ENCODE measurements around the gene PLBD2.

The PLBD2 gene

DNA sequence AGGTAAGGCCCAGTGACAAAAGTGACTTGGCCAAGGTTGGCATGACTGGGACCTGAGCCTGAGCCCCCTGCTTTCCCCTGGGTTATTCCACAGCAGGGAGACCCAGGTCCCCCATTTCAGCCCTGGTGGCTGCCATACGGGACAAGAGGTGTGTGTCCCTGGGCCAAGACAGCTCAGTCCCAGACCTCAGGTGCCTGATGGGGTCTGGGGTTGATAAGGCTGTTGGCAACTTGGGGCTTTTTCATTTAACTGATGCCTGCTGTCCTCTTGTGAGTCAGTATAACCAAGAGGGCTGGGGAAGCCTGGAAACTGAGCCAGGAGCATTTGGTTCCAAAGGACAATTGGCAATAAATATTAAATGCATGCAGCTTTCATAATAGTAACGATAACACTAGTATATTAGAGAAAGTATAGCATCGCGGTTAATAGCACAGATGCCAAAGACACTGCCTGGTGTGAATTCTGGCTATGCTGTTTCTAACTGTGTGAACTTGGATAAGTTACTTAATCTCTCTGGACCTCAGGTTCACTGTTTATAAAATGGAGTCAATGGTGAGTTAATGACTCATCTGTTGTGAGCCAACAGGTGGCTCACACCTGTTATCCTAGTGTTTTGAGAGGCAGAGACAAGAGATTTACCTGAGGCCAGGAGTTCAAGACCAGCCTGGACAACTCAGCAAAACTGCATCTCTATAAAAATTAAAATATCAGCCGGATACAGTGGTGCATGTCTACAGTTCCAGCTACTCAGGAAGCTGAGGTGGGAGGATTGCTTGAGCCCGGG lies 64.7 kb downstream of the PLBD2 start:
- Mint-ChIP-seq H3K36me3 (ENCODE audit: low read depth) (peaks cover 2% of the 10 kb centered on the region), H3K9me3 (no peaks in the 10 kb centered on the region), H3K27ac (no peak overlapping the region), H3K27me3 (ENCODE audit: low read depth) (no peaks in the 10 kb centered on the region), H3K4me1 (ENCODE audit: low read depth) (peaks cover 11% of the 10 kb centered on the region), H3K4me3 (no peak overlapping the region)

DNA sequence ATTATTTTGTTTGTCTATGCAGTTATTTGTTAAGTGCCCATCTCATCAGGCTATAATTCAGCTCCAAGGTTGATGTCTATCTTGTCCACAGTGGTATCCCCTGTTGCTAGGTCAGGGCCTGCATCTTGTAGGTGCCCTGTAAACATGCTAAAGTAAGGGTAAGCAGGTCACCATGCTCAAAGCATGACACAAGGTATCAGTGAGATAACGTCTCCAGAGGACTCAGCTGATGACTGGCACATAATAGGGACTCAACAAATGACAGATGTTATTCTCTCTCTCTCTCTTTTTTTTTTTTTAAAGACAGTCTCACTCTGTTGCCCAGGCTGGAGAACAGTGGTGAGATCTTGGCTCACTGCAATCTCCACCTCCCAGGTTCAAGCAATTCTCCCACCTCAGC lies 66.1 kb downstream of the PLBD2 start:
- peaks cover 11% of the 10 kb centered on the region for H3K4me1 Mint-ChIP-seq (ENCODE audit: low read depth)
- H3K4me3 Mint-ChIP-seq, result no peak overlapping the region
- H3K9me3 Mint-ChIP-seq, result no peaks in the 10 kb centered on the region
- H3K27me3 Mint-ChIP-seq (ENCODE audit: low read depth), result no peaks in the 10 kb centered on the region
- no peak overlapping the region for H3K27ac Mint-ChIP-seq
- H3K36me3 Mint-ChIP-seq (ENCODE audit: low read depth), result peaks cover 2% of the 10 kb centered on the region

DNA sequence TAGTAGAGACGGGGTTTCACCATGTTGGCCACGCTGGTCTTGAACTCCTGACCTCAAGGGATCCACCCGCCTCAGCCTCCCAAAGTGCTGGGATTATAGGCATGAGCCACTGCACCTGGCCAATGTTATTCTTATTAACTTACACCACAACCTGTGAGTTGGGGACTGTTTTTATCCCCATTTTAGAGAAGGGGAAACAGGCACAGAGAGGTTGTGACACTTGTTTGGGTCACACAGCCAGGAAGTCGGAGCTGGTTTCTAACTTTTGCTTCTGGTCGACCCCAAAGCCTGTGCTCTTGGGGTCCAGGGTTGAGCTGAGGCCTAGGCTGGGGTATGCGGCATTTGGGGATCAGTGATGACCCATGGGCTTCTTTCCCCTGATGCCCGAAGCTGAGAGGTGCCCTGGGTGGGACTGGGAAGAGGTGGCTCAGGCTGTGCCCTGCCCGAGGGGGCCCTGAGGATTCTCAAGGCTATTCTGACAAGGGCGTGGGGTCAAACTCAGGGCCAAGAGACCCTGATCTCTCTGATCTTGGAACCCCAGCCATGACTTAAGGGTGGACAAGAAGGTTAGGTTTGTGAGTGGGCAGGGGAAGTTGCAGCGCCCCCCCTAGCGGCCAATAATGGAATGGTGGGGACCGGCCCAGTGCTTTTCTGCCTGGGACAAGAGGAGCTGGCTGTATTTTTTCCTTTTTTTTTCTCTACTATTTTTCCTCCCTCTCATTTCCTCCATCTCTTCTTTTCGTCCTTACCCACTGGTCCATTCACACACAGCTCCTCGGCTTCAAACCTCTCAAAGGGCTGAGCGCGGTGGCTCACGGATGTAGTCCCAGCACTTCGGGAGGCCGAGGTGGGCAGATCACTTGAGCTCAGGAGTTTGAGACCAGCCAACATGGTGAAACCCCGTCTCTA lies 66.8 kb downstream of the PLBD2 start:
- H3K27me3 Mint-ChIP-seq (ENCODE audit: low read depth), result no peaks in the 10 kb centered on the region
- no peak overlapping the region for H3K4me3 Mint-ChIP-seq
- peaks cover 11% of the 10 kb centered on the region for H3K4me1 Mint-ChIP-seq (ENCODE audit: low read depth)
- H3K36me3 Mint-ChIP-seq (ENCODE audit: low read depth), result peaks cover 2% of the 10 kb centered on the region
- H3K27ac Mint-ChIP-seq, result no peak overlapping the region
- no peaks in the 10 kb centered on the region for H3K9me3 Mint-ChIP-seq

DNA sequence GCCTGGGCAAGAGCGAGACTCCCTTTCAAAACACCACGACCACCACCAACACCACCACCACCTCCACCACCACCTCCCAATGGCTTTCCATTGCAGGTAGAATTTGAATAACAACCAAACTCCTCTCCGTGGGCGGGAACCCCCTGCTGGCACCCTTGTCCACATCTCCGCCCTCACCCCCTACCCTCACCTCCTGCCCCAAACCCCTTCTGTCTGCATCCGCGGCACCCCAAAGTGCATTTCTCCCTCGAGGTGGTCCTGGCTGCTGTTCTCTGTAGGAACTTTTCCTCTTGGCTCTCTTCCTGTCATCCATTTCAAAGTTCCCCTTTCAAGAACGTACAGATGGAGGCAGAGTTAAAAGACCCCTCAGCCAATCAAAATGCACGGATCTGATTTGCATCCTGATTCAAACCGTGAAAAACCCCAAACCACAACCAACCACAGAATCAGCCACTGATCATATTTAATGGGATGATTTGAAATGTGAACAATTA lies 67.6 kb downstream of the PLBD2 start:
- Mint-ChIP-seq H3K4me1 (ENCODE audit: low read depth) (peaks cover 11% of the 10 kb centered on the region), H3K36me3 (ENCODE audit: low read depth) (peaks cover 2% of the 10 kb centered on the region), H3K27me3 (ENCODE audit: low read depth) (no peaks in the 10 kb centered on the region), H3K4me3 (no peak overlapping the region), H3K27ac (no peak overlapping the region), H3K9me3 (no peaks in the 10 kb centered on the region)

DNA sequence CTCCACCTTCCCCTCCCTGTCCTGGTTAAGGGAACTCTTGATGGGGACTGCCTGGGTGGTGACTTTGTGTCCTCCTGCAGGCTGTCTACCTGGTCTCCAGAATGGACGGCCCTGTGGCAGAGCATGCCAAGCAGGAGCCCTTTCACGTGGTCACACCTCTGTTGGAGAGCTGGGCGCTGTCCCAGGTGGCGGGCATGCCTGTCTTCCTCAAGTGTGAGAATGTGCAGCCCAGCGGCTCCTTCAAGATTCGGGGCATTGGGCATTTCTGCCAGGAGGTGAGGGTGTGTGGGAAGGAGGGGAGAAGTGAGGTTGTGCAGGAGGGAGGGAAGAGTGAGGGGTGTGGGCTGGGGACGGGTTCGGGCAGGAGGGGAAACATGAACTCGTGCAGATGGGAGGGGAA lies 69.5 kb downstream of the PLBD2 start:
- H3K27me3 Mint-ChIP-seq (ENCODE audit: low read depth), result no peaks in the 10 kb centered on the region
- no peaks in the 10 kb centered on the region for H3K36me3 Mint-ChIP-seq (ENCODE audit: low read depth)
- no peak overlapping the region for H3K4me3 Mint-ChIP-seq
- no peak overlapping the region for H3K27ac Mint-ChIP-seq
- peaks cover 4% of the 10 kb centered on the region for H3K4me1 Mint-ChIP-seq (ENCODE audit: low read depth)
- no peaks in the 10 kb centered on the region for H3K9me3 Mint-ChIP-seq

DNA sequence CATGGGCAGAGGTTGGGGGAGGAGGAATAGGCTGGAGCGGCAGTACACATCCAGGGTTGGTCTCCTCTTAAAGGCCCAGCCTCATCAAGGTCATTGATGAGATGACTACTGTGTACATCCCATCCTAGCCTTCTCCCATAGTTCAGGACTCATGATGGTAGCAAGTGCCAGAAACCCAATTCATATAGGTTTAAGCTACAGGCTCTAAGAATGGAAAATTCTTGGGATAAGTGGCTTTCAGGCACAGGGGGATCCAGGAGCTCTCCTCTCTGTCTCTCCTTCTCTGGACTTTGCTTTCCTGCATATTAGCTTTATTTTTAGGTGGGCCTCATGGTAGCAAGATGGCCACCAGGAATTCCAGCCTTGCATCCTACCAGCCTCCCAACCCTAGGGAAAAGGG lies 70.1 kb downstream of the PLBD2 start:
- Mint-ChIP-seq H3K9me3 (no peaks in the 10 kb centered on the region), H3K27ac (no peak overlapping the region), H3K36me3 (ENCODE audit: low read depth) (no peaks in the 10 kb centered on the region), H3K27me3 (ENCODE audit: low read depth) (no peaks in the 10 kb centered on the region), H3K4me3 (no peak overlapping the region), H3K4me1 (ENCODE audit: low read depth) (peaks cover 2% of the 10 kb centered on the region)

DNA sequence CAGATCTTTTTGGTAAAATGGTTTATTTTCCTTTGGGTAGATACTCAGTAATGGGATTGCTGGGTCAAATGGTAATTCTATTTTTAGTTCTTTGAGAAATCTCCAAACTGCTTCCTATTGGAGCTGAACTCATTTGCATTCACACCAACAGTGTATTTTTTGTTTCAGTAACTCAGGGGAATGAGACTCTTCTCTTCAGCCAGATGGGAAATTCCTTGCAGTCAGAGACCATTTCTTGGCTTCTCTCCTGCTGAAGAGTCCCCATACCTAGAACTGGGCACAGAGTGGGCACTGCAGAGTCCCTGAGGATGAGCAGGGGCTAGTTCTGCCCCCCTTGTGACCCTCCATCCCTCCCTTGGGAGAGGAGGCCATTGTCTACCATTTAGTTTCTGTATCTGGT lies 74.6 kb downstream of the PLBD2 start:
- no peaks in the 10 kb centered on the region for H3K36me3 Mint-ChIP-seq (ENCODE audit: low read depth)
- no peak overlapping the region for H3K27ac Mint-ChIP-seq
- no peaks in the 10 kb centered on the region for H3K9me3 Mint-ChIP-seq
- H3K4me1 Mint-ChIP-seq (ENCODE audit: low read depth), result no peaks in the 10 kb centered on the region
- no peaks in the 10 kb centered on the region for H3K27me3 Mint-ChIP-seq (ENCODE audit: low read depth)
- no peak overlapping the region for H3K4me3 Mint-ChIP-seq

DNA sequence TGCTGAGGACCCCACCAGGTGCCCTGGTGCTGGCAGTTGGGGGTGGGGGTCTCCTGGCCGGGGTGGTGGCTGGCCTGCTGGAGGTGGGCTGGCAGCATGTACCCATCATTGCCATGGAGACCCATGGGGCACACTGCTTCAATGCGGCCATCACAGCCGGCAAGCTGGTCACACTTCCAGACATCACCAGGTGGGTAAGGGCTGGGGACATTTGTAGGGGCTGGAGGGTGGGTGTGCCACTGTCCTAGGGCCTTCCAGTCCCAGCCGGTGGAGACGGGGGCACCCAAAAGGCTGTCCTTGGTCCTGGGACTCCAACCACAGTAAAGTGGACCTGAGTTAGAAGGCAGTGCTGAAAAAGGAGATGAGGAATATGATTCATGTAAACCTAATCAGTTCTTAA lies 77.0 kb downstream of the PLBD2 start:
- no peaks in the 10 kb centered on the region for H3K27me3 Mint-ChIP-seq (ENCODE audit: low read depth)

DNA sequence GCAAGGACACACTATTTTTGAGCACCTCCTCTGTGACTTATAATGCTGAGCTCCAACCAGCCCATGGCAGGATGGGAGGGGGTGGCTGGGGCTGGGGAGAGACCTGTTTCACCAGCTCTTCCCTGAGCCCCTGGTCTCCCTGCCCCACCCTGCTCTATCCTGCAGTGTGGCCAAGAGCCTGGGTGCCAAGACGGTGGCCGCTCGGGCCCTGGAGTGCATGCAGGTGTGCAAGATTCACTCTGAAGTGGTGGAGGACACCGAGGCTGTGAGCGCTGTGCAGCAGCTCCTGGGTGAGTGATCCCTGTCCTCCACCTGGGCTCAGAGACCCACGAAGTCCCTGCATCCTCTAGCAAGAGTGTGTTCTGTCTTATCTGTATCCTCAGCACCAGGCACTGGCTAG lies 78.2 kb downstream of the PLBD2 start:
- H3K27ac Mint-ChIP-seq, result no peak overlapping the region
- H3K4me3 Mint-ChIP-seq, result no peak overlapping the region
- H3K27me3 Mint-ChIP-seq (ENCODE audit: low read depth), result no peaks in the 10 kb centered on the region
- H3K9me3 Mint-ChIP-seq, result no peaks in the 10 kb centered on the region
- no peaks in the 10 kb centered on the region for H3K4me1 Mint-ChIP-seq (ENCODE audit: low read depth)
- H3K36me3 Mint-ChIP-seq (ENCODE audit: low read depth), result no peaks in the 10 kb centered on the region

More for the DNA sequence above, 77.0 kb downstream of the PLBD2 start:
- Mint-ChIP-seq H3K36me3 (ENCODE audit: low read depth) (no peaks in the 10 kb centered on the region), H3K4me1 (ENCODE audit: low read depth) (no peaks in the 10 kb centered on the region), H3K27ac (no peak overlapping the region), H3K4me3 (no peak overlapping the region), H3K9me3 (no peaks in the 10 kb centered on the region)

DNA sequence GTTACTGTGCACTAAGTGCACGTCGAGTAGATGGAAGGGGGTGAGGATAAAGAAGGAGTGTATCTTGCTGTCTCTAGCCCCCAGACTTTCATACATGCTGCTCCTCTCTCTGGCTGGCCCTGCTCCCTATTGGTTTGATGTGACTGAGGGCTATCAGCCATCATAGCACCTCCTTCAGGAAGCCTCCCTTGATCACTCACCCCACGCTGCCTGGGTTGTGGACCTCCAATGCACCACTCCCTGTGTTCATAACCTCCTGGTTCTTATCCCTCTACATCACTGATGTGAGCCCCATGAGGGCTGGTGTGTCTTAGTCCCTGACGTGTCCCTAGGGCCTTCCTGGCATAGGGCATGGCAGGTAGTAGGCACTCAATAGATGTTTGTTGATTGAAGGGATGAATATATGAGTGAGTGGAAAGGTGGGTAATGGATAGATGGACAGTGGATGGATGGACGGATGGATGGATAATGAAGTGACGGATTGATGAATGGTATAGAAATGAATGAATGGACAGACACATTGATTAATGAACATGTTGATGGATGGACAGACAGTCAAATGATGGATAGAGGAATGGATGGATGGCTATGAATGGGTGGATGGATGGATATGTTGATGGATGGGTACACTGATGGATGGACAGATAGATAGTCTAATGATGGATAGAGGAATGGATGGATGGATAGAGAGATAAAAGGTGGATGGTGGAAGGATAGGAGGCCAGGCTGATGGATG lies 78.8 kb downstream of the PLBD2 start:
- no peaks in the 10 kb centered on the region for H3K36me3 Mint-ChIP-seq (ENCODE audit: low read depth)
- H3K4me3 Mint-ChIP-seq, result no peak overlapping the region
- no peaks in the 10 kb centered on the region for H3K27me3 Mint-ChIP-seq (ENCODE audit: low read depth)
- no peaks in the 10 kb centered on the region for H3K4me1 Mint-ChIP-seq (ENCODE audit: low read depth)
- H3K9me3 Mint-ChIP-seq, result no peaks in the 10 kb centered on the region
- no peak overlapping the region for H3K27ac Mint-ChIP-seq

DNA sequence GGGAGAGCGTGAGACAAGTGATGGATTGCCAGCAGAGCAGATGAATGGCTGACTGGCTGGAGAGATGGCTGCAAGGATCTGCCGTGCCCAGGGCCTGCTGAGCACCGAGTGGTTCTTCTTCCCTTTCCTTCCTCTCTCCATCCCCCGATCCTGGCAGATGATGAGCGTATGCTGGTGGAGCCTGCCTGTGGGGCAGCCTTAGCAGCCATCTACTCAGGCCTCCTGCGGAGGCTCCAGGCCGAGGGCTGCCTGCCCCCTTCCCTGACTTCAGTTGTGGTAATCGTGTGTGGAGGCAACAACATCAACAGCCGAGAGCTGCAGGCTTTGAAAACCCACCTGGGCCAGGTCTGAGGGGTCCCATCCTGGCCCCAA lies 79.3 kb downstream of the PLBD2 start:
- no peaks in the 10 kb centered on the region for H3K9me3 Mint-ChIP-seq
- no peaks in the 10 kb centered on the region for H3K36me3 Mint-ChIP-seq (ENCODE audit: low read depth)
- no peak overlapping the region for H3K4me3 Mint-ChIP-seq
- H3K27me3 Mint-ChIP-seq (ENCODE audit: low read depth), result no peaks in the 10 kb centered on the region
- H3K4me1 Mint-ChIP-seq (ENCODE audit: low read depth), result no peaks in the 10 kb centered on the region
- no peak overlapping the region for H3K27ac Mint-ChIP-seq

DNA sequence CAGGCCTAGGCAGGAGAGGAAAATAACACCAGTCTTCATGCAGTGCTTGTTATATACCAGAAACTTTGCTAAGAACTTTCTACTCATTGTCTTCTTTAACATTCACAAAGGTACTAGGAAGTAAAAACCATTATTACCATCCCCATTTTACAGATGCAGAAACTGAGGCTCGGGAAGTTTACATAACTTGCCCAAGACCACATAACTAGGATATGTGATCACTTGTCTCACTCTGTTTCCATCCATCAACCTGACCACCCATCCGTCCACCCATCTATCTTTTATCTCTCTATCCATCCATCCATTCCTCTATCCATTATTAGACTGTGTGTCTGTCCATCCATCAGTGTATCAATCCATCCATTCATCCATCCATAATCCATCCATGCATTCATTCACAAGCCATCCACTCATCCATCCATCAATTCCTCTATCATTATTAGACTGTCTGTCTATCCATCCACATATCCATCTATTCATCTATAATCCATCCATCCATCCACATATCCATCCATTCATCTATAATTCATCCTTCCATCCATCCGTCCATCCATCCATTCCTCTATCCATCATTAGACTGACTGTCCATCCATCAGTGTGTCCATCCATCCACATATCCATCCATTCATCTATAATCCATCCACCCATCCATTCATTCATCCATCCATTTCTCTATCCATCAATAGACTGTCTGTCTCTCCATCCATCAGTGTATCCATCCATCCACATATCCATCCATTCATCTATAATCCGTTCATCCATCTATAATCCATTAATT lies 80.3 kb downstream of the PLBD2 start:
- Mint-ChIP-seq H3K27ac (no peak overlapping the region), H3K4me1 (ENCODE audit: low read depth) (no peaks in the 10 kb centered on the region), H3K27me3 (ENCODE audit: low read depth) (no peaks in the 10 kb centered on the region), H3K9me3 (no peaks in the 10 kb centered on the region), H3K36me3 (ENCODE audit: low read depth) (no peaks in the 10 kb centered on the region), H3K4me3 (no peak overlapping the region)

DNA sequence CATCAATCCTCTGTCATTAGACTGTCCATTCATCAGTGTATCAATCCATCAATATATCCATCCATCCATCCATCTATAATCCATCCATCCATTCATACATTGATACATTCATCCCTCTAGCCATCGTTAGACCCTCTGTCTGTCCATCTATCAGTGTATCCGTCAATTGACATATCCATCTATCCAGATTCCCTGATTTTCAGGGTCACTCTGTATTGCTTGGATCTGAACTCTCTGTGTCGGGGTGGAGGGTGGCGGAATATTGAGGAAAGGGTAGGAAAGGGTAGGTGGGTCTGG lies 80.9 kb downstream of the PLBD2 start:
- H3K27ac Mint-ChIP-seq, result no peak overlapping the region
- H3K27me3 Mint-ChIP-seq (ENCODE audit: low read depth), result no peaks in the 10 kb centered on the region
- H3K4me1 Mint-ChIP-seq (ENCODE audit: low read depth), result no peaks in the 10 kb centered on the region
- H3K4me3 Mint-ChIP-seq, result no peak overlapping the region
- no peaks in the 10 kb centered on the region for H3K9me3 Mint-ChIP-seq
- H3K36me3 Mint-ChIP-seq (ENCODE audit: low read depth), result no peaks in the 10 kb centered on the region

DNA sequence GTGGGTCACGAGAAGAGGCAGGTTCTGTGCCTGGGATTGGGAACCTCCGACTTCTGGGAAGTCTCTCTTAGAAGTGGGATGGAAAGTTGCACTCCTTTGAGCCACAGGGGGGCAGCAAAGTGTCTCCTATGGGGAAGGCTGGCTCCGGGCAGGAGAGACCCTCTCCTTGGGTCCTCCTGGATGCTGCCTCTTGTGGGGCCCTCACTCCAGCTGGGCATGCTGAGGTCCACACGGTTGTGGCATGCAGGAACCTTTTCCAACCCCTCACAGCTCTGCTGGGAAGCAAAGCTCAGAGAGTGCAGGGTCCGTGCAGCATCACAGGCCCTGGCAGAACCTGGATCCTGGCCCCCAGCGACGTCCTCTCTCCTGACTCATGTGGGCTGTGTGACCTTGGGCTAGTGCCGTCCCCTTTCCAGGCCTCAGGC lies 81.2 kb downstream of the PLBD2 start:
- H3K36me3 Mint-ChIP-seq (ENCODE audit: low read depth), result no peaks in the 10 kb centered on the region
- H3K4me1 Mint-ChIP-seq (ENCODE audit: low read depth), result no peaks in the 10 kb centered on the region
- H3K9me3 Mint-ChIP-seq, result no peaks in the 10 kb centered on the region
- H3K27me3 Mint-ChIP-seq (ENCODE audit: low read depth), result no peaks in the 10 kb centered on the region
- no peak overlapping the region for H3K27ac Mint-ChIP-seq
- no peak overlapping the region for H3K4me3 Mint-ChIP-seq

All from T-helper 1 cell treated with Interleukin-12 subunit alpha and Interleukin-12 subunit beta and Interleukin-4 antibody, amounts not matched to agents 30 μg/mL and 1 μg/mL, for 36 hours (primary cell).